GM23248 (cell line): ENCODE measurements around the gene SERPINA5. TPM values are rescaled to one million over a fixed set of nuclear protein-coding genes. Genes with fewer than 3 reads are reported as not detected.

Experiments used
- DNase-seq: peaks from one replicate; pipeline ENCODE4 v3.0.0-alpha.2; 2015
- H2AFZ ChIP-seq: fragments of 200-600 bp; sonication (generic); 2 replicates; pipeline ENCODE4 v1.6.1; 2016; ENCODE audit warnings: antibody characterized with exemption
- H3F3A ChIP-seq: fragments of 200-600 bp; sonication (generic); 2 replicates; pipeline ENCODE4 v1.6.1; 2016; ENCODE audit warnings: mild to moderate bottlenecking, antibody characterized with exemption, mixed run types; ENCODE audit not compliant: insufficient read depth
- H3K27ac ChIP-seq: fragments of 200-600 bp; sonication (generic); 2 replicates; pipeline ENCODE4 v1.5.1; 2016; ENCODE audit warnings: mild to moderate bottlenecking
- H3K27me3 ChIP-seq: fragments of 200-600 bp; sonication (generic); replicated peaks from 2 replicates; pipeline ENCODE4 v1.6.1; 2016; ENCODE audit warnings: mild to moderate bottlenecking; ENCODE audit not compliant: insufficient read depth
- H3K36me3 ChIP-seq: fragments of 200-600 bp; sonication (generic); 2 replicates; pipeline ENCODE4 v1.6.1; 2016; ENCODE audit warnings: low read depth, mild to moderate bottlenecking
- H3K4me1 ChIP-seq: fragments of 200-600 bp; sonication (generic); 2 replicates; pipeline ENCODE4 v1.6.1; 2016; ENCODE audit warnings: mild to moderate bottlenecking; ENCODE audit not compliant: insufficient read depth
- H3K4me2 ChIP-seq: fragments of 200-600 bp; sonication (generic); one replicate; pipeline ENCODE4 v1.6.1; 2016; ENCODE audit warnings: mild to moderate bottlenecking; ENCODE audit not compliant: unreplicated experiment
- H3K4me3 ChIP-seq: fragments of 200-600 bp; sonication (generic); 2 replicates; pipeline ENCODE4 v1.5.1; 2016; ENCODE audit warnings: mild to moderate bottlenecking
- H3K79me2 ChIP-seq: fragments of 200-600 bp; sonication (generic); 2 replicates; pipeline ENCODE4 v1.6.1; 2016; ENCODE audit warnings: mild to moderate bottlenecking; ENCODE audit not compliant: insufficient read depth
- H3K9ac ChIP-seq: fragments of 200-600 bp; sonication (generic); 2 replicates; pipeline ENCODE4 v1.6.1; 2016; ENCODE audit warnings: mild to moderate bottlenecking
- H3K9me2 ChIP-seq: fragments of 200-600 bp; sonication (generic); 2 replicates; pipeline ENCODE4 v1.6.1; 2016; ENCODE audit warnings: mixed run types, mild to moderate bottlenecking, moderate library complexity; ENCODE audit not compliant: insufficient read depth
- H3K9me3 ChIP-seq: fragments of 200-600 bp; sonication (generic); one replicate; pipeline ENCODE4 v1.6.1; 2017; ENCODE audit warnings: low read depth
- H4K20me1 ChIP-seq: fragments of 200-600 bp; sonication (generic); 2 replicates; pipeline ENCODE4 v1.6.0; 2016; ENCODE audit not compliant: insufficient read depth
- EZH2 ChIP-seq: fragments of 200-600 bp; sonication (generic); IDR thresholded peaks from 2 replicates; pipeline ENCODE4 v1.6.1; 2018; ENCODE audit warnings: antibody characterized with exemption, mild to moderate bottlenecking; ENCODE audit not compliant: insufficient read depth, poor library complexity, severe bottlenecking
- EZH2phosphoT487 ChIP-seq: fragments of 200-600 bp; sonication (generic); IDR thresholded peaks from 2 replicates; pipeline ENCODE4 v1.6.1; 2018; ENCODE audit warnings: antibody characterized with exemption, moderate library complexity, mild to moderate bottlenecking, low read depth; ENCODE audit not compliant: insufficient read depth
- WGBS, 2 experiments: methylation state at CpG; one replicate each; pipeline ENCODE4 v1.1.6; 2015 to 2017; ENCODE audit warnings: low lambda C conversion rate in 2 of 2, low coverage in 1 of 2; ENCODE audit errors: missing lambda C conversion rate in 2 of 2; 5-methylcytosine and 5-hydroxymethylcytosine counted together
- in situ Hi-C: fragments of 300-500 bp; cut with MboI; formaldehyde crosslinking; loops from 2 replicates; pipeline ENCODE4 v1.15.0; 2020
- polyA plus RNA-seq: library from polyadenylated mRNA; unstranded; fragments of >200 nt; fragmentation: Nextera tagmentation; extraction: Ambion mirVana; gene quantifications from 2 replicates; pipeline ENCODE4 v1.2.1, GENCODE V29; 2016
- total RNA-seq: library from RNA; depleted of rRNA; stranded (reverse); fragments of >200 nt; shearing (Covaris generic); gene quantifications from 2 replicates; pipeline ENCODE4 v1.2.3, GENCODE V29; 2014; rRNA removed

Gene SERPINA5, protein sequence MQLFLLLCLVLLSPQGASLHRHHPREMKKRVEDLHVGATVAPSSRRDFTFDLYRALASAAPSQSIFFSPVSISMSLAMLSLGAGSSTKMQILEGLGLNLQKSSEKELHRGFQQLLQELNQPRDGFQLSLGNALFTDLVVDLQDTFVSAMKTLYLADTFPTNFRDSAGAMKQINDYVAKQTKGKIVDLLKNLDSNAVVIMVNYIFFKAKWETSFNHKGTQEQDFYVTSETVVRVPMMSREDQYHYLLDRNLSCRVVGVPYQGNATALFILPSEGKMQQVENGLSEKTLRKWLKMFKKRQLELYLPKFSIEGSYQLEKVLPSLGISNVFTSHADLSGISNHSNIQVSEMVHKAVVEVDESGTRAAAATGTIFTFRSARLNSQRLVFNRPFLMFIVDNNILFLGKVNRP
- not detected in 2 replicates for total RNA-seq
- not detected in 2 replicates for polyA plus RNA-seq

DNA sequence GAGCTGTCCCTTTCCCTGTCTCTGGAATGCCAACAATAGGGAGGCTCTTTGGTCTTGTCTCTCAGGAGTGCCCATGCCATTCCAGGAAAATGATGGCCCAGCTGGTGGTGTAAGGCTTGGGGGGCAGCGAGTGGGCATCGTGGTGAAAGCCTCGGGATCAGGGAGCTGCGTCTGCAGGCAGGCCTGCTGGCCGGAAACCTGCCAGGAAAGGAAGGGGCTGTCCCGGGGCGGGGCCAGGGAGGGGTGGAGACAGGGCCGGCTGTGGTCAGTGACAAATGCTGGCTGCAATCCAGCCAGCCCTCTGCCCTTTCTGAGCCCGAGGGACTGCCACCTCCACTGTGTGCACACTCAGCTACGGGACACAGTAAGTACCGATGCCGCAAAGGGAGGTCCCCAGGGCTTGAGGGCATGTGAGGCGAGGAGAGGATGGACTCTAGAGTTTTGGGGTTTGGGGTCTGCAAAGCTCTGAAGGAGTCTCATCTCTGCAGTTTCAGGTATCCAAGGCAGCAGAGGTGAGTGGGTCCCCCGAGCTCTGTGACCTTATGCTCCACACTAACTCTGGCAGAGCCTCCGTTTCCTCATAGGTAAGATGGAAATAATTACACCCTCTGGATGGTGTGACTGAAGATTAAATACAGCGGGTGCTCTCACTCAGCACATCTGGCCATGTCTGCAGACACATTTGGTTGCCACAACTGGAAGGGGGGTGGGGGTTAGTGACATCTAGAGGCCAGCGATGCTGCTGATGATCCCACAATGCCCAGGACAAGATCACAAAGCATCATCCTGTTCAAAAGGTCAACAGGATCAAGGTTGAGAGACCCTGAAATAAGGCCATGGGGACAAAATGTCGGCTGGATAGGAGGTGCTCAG is at the start of gene SERPINA5:
Gene SERPINA5 (plus strand): TSS at position 300 of the 873 bp plus-strand sequence. CDS start 5,937 bp downstream, outside the sequence.
- Histone ChIP-seq H3K9me2 (no peaks in the 10 kb centered on the region), H3K9ac (no peak within 1 kb of the TSS), H3K79me2 (no peaks in the 10 kb centered on the region), H3K9me3 (no peaks in the 10 kb centered on the region), H3K27ac (no peak within 1 kb of the TSS), H3K4me1 (no peaks in the 10 kb centered on the region), H4K20me1 (no peaks in the 10 kb centered on the region), H2AFZ (no peak within 1 kb of the TSS), H3F3A (no peaks in the 10 kb centered on the region), H3K27me3 (peaks cover 14% of the 10 kb centered on the region), H3K4me2 (no peak within 1 kb of the TSS), H3K36me3 (no peaks in the 10 kb centered on the region), H3K4me3 (no peak within 1 kb of the TSS)
- 29% methylated on average over 17 to 18 of the region's 18 CpGs for WGBS, 2 experiments
- DNase-seq: peak; percentile 11
- TF ChIP-seq EZH2 (no peak), EZH2phosphoT487 (no peak)
- in situ Hi-C loops: no loop called here

DNA sequence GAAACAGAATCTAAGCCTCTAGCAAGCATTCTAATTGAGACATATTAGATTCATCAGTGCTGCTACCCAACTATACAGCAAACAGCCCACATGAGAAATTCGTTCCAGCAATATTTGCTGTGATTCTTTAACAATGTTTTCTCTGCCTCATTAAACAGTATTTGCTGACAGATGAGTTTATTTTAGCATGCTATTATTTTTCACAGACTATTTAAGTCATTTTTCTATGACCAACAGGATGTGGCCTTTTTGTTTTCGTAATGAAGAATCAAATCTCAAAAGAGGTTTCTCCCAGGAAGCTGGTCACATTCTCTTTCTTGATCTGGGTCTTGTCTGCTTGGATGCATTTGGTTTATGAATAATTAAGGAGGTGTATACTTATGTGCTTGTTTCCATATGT is 48.8 kb upstream of the SERPINA5 start:
- no peaks in the 10 kb centered on the region for H3K9me3 ChIP-seq
- no peak overlapping the region for H3K4me2 ChIP-seq
- peaks cover 7% of the 10 kb centered on the region; the same call in 1 of the 2 replicates for H3K4me1 ChIP-seq
- H2AFZ ChIP-seq: no peak overlapping the region
- H3K4me3 ChIP-seq: no peak overlapping the region
- TF ChIP-seq EZH2 (no peak), EZH2phosphoT487 (no peak)
- H3K27ac ChIP-seq: no peak overlapping the region
- H3K36me3 ChIP-seq: no peaks in the 10 kb centered on the region
- H3K9ac ChIP-seq: no peak overlapping the region
- peak; percentile 25 for DNase-seq
- H3K27me3 ChIP-seq: peaks cover 17% of the 10 kb centered on the region
- no peaks in the 10 kb centered on the region for H3K9me2 ChIP-seq
- WGBS, 2 experiments: 6 to 12% methylated on average over 2 of the region's 2 CpGs
- no peaks in the 10 kb centered on the region for H3F3A ChIP-seq
- in situ Hi-C loops: no loop called here
- no peaks in the 10 kb centered on the region for H4K20me1 ChIP-seq
- no peaks in the 10 kb centered on the region for H3K79me2 ChIP-seq

DNA sequence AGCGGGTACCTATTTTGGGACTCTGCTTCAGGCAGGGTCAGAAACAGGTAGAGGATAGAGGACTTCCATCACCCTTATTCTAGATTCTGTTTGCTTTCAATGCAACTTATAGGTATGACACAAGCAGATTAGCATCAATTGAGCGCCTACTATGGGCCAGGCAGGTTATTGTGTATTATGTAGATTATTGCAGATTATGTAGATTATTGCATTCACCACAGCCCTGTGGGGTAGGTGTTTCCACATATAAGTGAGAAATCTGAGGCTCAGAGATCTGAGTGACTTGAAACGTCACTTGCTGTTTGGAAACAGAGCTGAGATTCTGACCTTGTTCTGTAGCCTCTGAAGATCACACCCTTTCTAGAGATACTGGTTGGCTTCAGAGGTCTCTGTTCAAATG is 45.7 kb upstream of the SERPINA5 start:
- Histone ChIP-seq H3K36me3 (no peaks in the 10 kb centered on the region), H3K79me2 (no peaks in the 10 kb centered on the region), H3F3A (no peaks in the 10 kb centered on the region), H3K9me3 (no peaks in the 10 kb centered on the region), H3K4me2 (no peak overlapping the region), H4K20me1 (no peaks in the 10 kb centered on the region), H3K4me3 (no peak overlapping the region), H3K27ac (no peak overlapping the region), H3K4me1 (peaks cover 7% of the 10 kb centered on the region; the same call in 1 of the 2 replicates), H2AFZ (no peak overlapping the region), H3K27me3 (peaks cover 9% of the 10 kb centered on the region; the same call in 1 of the 2 replicates), H3K9me2 (no peaks in the 10 kb centered on the region), H3K9ac (no peak overlapping the region)
- WGBS, 2 experiments: 71 to 75% methylated on average over 3 of the region's 3 CpGs
- DNase-seq: no peak
- in situ Hi-C loops: no loop called here
- no peak for TF ChIP-seq EZH2
- TF ChIP-seq EZH2phosphoT487: no peak

DNA sequence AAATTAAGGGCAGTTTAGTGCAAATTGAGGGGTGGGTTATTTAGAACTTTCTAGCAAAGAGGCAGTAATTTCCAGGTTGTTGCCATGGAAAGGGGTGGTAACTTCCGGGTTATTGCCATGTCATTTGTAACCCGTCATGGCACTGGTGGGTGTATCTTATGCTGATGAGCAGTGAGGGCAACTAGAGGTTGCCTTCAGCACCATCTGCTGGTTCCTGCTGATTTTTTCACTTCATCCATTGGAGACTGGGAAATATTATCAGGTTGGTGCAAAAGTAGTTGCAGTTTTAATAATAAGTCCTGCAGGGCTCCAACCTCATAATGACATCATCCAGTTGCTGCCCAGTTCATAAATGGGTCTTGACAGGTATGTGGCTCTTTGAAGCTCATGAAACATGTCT is 44.4 kb upstream of the SERPINA5 start:
- in situ Hi-C loops: no loop called here
- 36% methylated on average over 2 of the region's 2 CpGs for WGBS, 2 experiments

More for the DNA sequence above, 44.4 kb upstream of the SERPINA5 start:
- no peaks in the 10 kb centered on the region for H3K9me3 ChIP-seq
- H3K9me2 ChIP-seq: no peaks in the 10 kb centered on the region
- H3K79me2 ChIP-seq: no peaks in the 10 kb centered on the region
- no peaks in the 10 kb centered on the region for H4K20me1 ChIP-seq
- no peak overlapping the region for H3K4me3 ChIP-seq
- H3K27ac ChIP-seq: no peak overlapping the region
- no peaks in the 10 kb centered on the region for H3F3A ChIP-seq
- DNase-seq: peak; percentile 41
- peaks cover 7% of the 10 kb centered on the region for H3K4me1 ChIP-seq
- no peak overlapping the region for H3K4me2 ChIP-seq
- TF ChIP-seq EZH2: no peak
- TF ChIP-seq EZH2phosphoT487: no peak
- H2AFZ ChIP-seq: no peak overlapping the region
- H3K36me3 ChIP-seq: no peaks in the 10 kb centered on the region
- no peaks in the 10 kb centered on the region; the same call in 1 of the 2 replicates for H3K27me3 ChIP-seq
- no peak overlapping the region for H3K9ac ChIP-seq
